Measurements from ENCODE around the gene MTOR.

Gene MTOR

GRCh38 chr1:11216074-11216473 lies 46.3 kb downstream of the MTOR start:
- DNase-seq (ENCODE audit: low read depth): no peak

GRCh38 chr1:11215381-11216005 lies 46.9 kb downstream of the MTOR start:
- DNase-seq (ENCODE audit: low read depth): no peak

DNA sequence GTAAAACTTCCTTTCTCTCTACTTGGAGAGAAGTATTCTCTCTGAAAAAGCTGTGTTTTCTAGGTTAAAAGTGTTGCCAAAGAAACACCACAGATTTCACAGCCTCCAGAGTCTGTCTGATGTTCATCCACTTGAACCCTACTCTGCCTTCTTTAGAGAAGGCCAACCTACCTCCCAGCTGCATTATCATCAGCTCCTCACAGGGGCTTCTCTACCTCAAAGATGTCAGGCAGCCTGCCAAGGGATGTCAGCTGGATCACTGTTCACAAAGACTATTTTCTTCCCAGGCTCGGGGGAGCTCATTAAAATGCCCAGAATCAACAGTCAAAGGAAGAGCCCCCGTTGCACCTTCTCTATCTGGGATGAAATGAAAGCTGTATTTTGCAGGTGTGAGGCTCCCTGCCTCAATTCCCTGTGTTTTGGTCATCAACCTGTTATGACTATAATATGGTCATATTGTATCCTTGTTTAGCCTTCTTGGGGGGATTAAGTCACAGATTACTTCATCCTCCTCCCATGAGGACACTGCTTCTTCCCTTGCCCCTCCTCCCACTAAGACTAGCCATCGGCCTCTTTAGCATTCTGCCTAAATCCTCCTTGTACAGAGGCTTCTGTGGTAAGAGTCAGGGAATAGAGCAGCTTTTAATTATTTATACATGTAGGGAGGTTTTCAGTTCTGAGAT lies 47.5 kb downstream of the MTOR start:
- no peak for DNase-seq (ENCODE audit: low read depth)

DNA sequence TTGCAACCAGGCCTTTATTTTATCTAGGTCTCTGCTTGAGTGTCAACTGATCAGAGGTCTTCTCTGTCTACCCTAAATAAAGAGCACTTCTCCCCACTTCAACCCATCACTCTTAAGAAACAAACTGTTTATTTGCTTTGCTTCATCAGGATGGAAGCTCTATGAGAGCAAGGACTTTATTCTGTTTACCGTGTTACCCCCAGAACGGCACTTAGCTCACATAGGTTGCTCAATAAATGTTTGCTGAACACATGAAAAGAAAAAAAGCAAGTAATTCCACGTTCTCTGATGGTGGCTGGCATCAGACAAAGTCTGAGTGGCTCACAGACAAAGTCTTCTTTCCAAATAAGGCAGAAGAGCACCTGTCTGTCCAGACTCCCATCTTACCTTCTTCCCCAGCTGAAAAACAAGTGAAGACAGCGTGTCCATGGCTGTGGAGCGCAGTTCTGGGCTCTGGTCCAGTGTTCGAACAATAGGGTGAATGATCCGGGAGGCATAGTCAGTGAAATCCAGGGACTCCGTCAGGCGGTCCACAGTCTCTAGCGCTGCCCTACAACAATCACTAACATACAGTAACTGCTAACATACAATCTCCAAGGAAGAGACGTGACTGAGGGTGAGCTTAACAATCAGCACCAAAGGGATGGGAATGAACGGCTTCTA lies 50.3 kb downstream of the MTOR start:
- DNase-seq (ENCODE audit: low read depth): no peak

- DNase-seq (ENCODE audit: low read depth): no peak
These were observed 50.9 kb downstream of the MTOR start for GRCh38 chr1:11211461-11211860.

DNA sequence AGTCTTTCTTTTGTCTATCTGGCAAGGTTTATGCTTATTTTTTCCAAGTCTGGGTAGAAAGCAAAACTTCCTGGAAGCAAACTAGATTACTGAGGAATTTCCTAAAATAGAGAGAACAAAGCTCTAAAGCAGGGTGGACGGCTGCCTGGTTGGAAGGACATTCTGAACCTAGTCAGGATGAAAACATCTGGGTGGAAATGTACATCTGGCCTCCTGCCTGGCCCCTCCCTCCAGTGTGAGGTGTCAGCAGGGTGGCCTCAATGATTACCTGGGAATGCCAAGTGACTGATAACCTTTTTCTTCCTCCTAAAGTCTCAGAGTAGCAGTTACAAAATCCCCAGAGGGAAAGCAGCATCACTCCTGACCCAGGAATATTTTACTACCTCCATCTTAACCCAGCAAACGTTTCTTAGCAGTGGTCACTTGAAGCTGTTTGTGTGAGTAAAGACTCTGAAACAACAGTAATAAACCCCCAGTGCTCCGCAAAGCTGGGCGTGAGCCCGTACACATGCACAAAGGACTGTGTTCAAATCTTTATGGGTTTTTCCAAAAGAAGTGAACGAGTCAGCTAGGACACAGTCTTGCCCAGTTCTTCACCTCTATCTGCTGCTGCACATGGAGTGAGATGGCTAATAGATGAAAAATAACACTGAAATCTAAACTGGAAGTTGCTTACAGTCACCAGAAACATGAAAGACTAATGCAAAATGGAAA lies 54.3 kb downstream of the MTOR start:
- DNase-seq (ENCODE audit: low read depth): no peak

DNA sequence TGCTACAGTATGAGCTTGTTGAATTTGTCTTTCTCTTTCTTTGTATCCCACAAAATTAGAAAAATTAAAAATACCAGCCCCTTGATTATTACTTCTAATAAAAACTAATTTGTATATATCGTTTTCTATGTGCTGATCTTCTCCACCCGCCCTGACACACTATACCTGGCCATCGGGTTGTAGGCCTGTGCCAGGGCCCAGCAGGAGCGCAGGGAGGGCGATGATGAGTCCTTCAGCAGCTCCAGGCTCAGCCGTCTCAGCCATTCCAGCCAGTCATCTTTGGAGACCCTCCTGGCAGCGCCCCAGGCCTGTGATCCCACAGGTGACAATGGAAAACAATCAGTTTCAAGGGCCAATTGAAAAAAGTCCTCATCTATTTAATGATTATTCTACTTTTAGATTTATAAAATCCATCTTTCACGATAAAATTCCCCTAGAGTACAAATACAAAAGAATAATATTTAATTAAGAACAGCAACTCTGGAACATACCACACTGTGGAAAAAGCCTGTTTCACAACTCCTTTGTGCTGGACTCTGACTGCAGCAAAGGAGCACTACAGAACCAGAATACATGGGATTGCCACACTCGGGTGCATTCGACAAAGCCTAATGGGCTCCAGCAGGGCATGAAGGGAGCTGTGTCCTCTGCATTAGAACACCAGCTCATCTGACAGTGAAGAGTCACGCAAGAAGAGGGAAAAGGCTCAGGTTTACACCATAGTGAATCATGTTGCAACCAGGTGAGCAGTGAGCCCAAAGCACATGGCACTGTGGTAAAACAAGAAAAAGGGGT lies 57.8 kb downstream of the MTOR start:
- no peak for DNase-seq (ENCODE audit: low read depth)

DNA sequence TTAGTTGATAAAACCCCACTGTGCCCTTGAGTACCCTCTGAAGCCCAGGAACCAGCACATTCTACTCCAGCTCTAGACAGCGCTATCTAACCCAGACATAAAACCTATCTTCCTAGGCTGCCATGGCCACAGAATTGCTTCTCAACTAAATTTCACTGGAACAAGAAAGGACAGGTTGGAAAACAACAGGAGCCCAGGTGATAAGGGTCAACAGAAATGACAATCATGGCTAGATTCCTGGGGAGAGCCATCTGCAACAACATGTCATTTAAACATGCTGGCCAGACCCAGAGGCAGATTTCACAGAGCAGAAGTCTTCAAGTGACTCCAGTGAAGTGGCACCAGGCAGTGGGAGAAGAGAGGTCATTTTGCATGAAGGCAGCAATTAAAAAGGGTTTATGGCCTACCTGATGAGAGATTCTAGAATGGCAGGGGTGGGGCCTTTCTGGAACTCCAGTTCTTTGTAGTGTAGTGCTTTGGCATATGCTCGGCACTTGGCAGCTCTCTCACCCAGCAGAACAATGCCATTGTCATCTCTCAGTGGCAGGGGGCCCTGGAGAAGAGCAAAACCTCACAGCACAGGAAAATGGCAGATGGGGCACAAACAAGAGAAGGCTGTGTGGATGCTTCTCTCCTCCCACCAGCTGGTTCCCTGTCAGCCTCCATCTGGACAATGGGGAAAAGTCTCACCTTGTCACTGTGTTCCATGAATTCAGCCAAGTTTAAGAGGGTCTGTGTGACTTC lies 63.3 kb downstream of the MTOR start:
- no peak for DNase-seq (ENCODE audit: low read depth)

- DNase-seq (ENCODE audit: low read depth): no peak
These were observed 64.1 kb downstream of the MTOR start for GRCh38 chr1:11198257-11198656.

DNA sequence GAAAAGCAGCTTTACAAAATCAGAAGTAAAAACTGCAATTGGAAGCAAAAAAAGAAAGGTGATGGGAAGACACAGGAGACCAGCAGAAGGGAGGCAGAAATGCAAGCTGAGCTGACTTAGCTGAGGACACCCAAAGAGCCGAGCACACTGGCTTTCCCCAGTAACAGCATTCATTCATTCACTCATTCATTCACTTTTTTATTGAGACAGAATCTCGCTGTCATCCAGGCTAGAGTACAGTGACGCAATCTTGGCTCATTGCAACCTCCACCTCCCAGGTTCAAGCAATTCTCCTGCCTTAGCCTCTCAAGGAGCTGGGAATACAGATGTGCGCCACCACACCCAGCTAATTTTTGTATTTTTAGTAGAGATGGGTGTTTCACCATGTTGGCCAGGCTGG lies 65.0 kb downstream of the MTOR start:
- DNase-seq (ENCODE audit: low read depth): no peak

DNA sequence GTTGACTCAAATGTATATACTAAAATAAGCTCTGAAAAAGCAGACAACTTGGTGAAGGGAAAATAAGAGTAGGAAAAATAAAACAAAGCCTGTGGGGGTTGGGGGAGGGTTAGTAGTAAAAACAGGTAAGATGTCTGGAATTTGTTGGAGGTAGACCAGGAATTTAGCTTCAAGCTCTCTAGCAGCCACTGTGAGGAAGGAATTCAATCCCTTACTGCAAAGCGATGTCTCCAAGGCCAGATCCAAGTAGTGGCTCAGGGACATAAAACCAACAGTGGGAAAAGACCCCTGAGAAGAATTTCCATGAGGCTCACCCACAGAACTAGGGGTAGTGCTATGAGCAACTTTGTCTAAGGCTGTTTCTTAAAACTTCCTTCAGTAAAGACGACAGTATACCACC lies 65.4 kb downstream of the MTOR start:
- DNase-seq (ENCODE audit: low read depth): no peak

DNA sequence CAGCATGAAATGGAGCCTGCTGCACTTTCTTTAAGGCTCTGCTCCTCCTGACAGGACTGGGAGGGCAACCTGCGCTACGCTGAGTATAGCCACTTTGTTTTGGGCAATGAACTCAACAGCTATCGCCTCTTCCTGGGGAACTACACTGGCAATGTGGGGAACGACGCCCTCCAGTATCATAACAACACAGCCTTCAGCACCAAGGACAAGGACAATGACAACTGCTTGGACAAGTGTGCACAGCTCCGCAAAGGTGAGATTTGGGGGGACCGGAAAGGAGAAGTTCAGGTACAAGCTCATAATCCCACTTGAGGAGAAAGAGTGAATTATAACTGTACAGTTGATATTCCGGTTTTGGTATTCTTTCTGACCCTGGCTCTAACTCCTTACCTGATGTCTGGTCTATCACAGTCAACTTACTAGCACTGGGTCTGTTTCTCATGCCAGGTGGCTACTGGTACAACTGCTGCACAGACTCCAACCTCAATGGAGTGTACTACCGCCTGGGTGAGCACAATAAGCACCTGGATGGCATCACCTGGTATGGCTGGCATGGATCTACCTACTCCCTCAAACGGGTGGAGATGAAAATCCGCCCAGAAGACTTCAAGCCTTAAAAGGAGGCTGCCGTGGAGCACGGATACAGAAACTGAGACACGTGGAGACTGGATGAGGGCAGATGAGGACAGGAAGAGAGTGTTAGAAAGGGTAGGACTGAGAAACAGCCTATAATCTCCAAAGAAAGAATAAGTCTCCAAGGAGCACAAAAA lies 67.8 kb downstream of the MTOR start:
- no peak for DNase-seq (ENCODE audit: low read depth)

- DNase-seq (ENCODE audit: low read depth): no peak
These were observed 69.0 kb downstream of the MTOR start for GRCh38 chr1:11193376-11193775.

DNA sequence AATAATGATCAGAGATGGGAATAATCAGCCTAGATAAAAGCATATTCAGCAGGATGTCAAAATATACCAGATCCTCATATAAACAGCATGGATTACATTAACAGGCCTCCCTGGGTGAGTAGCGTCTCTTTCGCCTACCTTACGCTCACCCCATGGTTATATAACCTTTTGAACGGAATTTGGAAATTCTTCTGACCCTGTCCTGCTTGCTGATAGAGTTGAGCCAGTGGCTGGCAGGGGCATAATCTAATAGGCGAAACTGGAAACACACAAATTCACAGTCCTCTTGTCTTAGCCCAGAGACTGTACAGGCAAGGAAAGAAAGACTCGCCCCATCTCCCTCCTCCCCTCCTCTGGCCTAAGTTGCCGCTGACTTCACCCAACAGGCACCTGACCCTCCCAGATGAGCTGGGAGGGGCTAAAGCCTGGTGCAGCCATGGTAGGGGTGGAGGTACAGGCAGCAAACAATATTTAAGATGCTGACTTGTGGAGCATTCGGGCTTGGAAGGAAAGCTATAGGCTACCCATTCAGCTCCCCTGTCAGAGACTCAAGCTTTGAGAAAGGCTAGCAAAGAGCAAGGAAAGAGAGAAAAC lies 73.4 kb downstream of the MTOR start, which contains the start of gene ANGPTL7:
Gene ANGPTL7 (plus strand): TSS at position 498 of the 594 bp plus-strand sequence. CDS start 225 bp downstream, outside the sequence.
- DNase-seq (ENCODE audit: low read depth): no peak

- DNase-seq (ENCODE audit: low read depth): no peak
These were observed 74.0 kb downstream of the MTOR start for GRCh38 chr1:11188381-11188780.

DNA sequence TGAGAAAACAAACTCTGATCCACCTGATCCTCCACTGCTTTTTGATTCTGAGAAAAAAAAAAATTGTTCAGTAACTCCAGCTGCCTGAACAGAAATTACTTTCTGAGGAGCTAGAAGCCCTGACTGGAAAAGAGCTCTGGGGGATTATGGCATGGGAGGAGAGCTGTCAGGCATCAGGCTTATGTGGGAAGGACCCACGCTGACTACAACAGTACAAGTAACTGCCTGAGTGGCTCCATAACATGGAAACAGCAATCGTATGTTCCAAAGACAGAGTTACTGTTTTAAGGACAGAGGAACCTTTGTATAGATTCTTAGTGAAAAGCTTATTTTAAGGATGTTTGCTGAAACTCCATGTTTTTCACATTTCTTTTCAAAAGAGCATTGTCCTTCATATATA lies 74.4 kb downstream of the MTOR start:
- DNase-seq (ENCODE audit: low read depth): no peak

GRCh38 chr1:11187494-11187893 lies 74.9 kb downstream of the MTOR start:
- no peak for DNase-seq (ENCODE audit: low read depth)

DNA sequence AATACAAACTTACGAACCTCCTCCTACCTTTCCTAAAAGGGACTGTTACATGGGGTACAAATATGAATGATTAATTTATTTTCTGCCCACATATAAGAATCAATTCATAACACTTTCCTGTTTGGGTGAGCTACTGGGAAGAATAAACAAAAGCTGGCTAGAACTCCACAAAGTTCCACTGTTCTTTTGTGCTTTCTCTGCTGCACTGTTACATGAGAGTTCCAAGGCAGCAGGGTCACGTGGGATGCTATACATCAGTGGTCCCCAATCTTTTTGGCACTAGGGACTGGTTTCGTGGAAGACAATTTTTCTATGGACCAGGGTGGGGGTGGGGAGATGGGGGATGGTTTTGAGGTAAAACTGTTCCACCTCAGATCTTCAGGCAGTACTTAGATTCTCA lies 75.4 kb downstream of the MTOR start:
- no peak for DNase-seq (ENCODE audit: low read depth)

- DNase-seq (ENCODE audit: low read depth): no peak
These were observed 77.4 kb downstream of the MTOR start for GRCh38 chr1:11184973-11185372.

GRCh38 chr1:11182884-11183283 lies 79.5 kb downstream of the MTOR start:
- no peak for DNase-seq (ENCODE audit: low read depth)
